ENCODE results near the gene GDPD5.

GDPD5 gene

DNA sequence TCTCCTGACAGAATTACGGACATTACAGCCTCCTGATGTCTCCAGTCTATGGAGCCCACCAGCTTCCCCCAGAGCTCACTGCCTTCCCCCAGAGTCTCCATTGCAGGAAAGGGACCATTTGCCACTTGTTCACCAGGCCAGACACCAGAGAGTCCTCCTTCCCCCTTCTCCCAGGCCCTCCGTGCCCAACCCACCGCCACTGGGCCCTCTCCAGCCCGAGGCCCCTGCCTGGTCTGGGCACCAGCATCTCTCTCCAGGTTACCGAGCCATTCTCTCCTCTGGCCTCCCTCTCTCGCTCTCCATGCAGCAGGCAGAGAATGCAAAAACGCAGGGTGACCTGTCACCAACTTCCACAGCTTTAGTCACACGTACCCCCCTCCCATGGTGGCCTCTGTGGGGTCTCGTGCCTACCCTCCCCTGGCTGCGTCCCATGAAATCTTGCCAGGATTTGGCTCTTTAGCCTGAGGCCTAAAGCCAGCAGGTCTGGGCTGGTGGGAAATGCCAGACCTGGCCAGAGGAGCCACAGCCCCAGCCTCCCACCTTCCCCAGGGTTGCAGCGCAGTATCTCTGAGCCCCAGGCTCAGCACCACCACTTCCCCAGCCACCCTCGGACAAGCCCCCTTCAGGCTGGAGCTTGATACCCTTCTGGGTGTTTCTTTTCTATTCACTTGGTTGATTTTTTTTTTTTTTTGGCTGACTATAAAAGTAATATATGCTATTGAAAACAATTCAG, 29.5 kb upstream of the GDPD5 start:
- Histone ChIP-seq H3K9me3 (ENCODE audit: control insufficient read depth, low read length) (no peaks in the 10 kb centered on the region), H3K4me3 (ENCODE audit: insufficient read depth in 1 of 2, low read depth in 1 of 2, low read length in 2 of 2) (peak overlapping the region in 1 of 2 experiments; percentile 49), H3K4me1 (ENCODE audit: control insufficient read depth, insufficient read depth, low read depth, low read length) (peaks cover 35% of the 10 kb centered on the region), H3K4me2 (ENCODE audit: low read length, poor library complexity, severe bottlenecking) (no peak overlapping the region), H4K8ac (ENCODE audit: low read length) (peak overlapping the region; percentile 99), H3K27me3 (ENCODE audit: control insufficient read depth in 1 of 2, insufficient read depth in 1 of 2, low read length in 2 of 2) (no peaks in the 10 kb centered on the region), H3K4ac (ENCODE audit: low read depth in 1 of 2, low read length in 2 of 2) (peak overlapping the region; percentile 82 to 98), H2AK5ac (ENCODE audit: low read length, severe bottlenecking) (peak overlapping the region; percentile 70), H3K9ac (ENCODE audit: low read length) (peak overlapping the region; percentile 81), H2BK12ac (ENCODE audit: low read length in 2 of 2) (peak overlapping the region; percentile 86 to 100), H3K27ac (ENCODE audit: low read length, poor library complexity, severe bottlenecking) (peak overlapping the region; percentile 35), H3K36me3 (ENCODE audit: control insufficient read depth in 1 of 2, insufficient read depth in 2 of 2, low read depth in 1 of 2, low read length in 2 of 2) (no peaks in the 10 kb centered on the region), H2AFZ (ENCODE audit: low read depth, low read length) (no peak overlapping the region), H4K91ac (ENCODE audit: low read length) (peak overlapping the region; percentile 99), H3K18ac (ENCODE audit: low read depth in 1 of 2, low read length in 2 of 2) (peak overlapping the region; percentile 82 to 97), H3K79me1 (replicated peaks; ENCODE audit: low read length, poor library complexity, severe bottlenecking) (no peaks in the 10 kb centered on the region), H2BK15ac (ENCODE audit: low read depth, poor library complexity, severe bottlenecking) (peak overlapping the region; percentile 98), H3K14ac (ENCODE audit: low read length in 2 of 2) (no peak overlapping the region), H2BK120ac (ENCODE audit: low read depth, low read length) (peak overlapping the region; percentile 88), H2BK5ac (ENCODE audit: low read depth, low read length, poor library complexity, severe bottlenecking) (no peak overlapping the region), H3K23ac (ENCODE audit: low read length in 2 of 2) (peak overlapping the region in 1 of 2 experiments; percentile 53)
- peak; percentile 10 for DNase-seq
- whole genome bisulfite sequencing, result 91% methylated on average over 10 of the region's 12 CpGs

DNA sequence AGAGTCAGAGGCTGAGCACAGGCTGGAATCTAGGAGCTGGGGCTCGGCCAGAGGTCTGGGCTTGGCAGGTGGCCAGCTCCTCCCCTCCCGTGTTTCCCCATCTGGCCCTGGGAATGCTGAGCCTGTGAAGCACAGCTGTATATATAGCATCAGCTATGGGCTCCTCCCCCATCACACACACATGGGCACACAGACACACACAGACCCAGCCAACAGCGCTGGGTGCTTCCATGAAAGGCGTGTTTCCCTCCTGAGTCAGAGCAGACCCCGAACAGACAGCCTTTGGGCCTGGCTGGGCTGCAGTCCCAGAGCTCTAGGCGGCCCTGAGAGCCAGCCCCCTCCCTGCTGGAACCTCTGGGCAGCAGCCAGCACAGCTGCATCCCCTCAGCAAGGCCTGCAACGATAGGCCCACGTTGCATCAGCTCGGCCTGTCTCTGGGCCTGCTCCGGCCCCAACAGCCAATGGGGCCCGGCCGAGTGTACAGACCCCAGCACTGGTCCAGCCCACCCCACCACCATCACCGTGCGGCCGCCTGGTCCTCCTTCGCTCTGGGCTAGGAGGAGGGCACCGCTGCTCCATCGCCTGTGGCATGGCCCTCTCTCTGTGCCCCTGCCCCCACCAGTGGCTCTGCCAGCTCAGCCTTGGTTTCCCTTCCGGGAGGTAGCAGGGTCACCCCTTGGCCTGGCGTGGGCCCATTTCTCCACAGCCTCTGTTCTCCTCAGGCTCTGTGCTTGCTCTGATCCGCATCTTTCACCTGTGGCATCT, 28.7 kb upstream of the GDPD5 start:
- Histone ChIP-seq H3K4me2 (ENCODE audit: low read length, poor library complexity, severe bottlenecking) (no peak overlapping the region), H3K4me3 (ENCODE audit: insufficient read depth in 1 of 2, low read depth in 1 of 2, low read length in 2 of 2) (peak overlapping the region in 1 of 2 experiments; percentile 49), H2AFZ (ENCODE audit: low read depth, low read length) (no peak overlapping the region), H4K91ac (ENCODE audit: low read length) (peak overlapping the region; percentile 99), H2BK120ac (ENCODE audit: low read depth, low read length) (peak overlapping the region; percentile 88), H3K18ac (ENCODE audit: low read depth in 1 of 2, low read length in 2 of 2) (peak overlapping the region; percentile 82 to 97), H3K36me3 (ENCODE audit: control insufficient read depth in 1 of 2, insufficient read depth in 2 of 2, low read depth in 1 of 2, low read length in 2 of 2) (no peaks in the 10 kb centered on the region), H3K14ac (ENCODE audit: low read length in 2 of 2) (peak overlapping the region in 1 of 2 experiments; percentile 8), H3K9me3 (ENCODE audit: control insufficient read depth, low read length) (no peaks in the 10 kb centered on the region), H3K4me1 (ENCODE audit: control insufficient read depth, insufficient read depth, low read depth, low read length) (peaks cover 34% of the 10 kb centered on the region), H2BK5ac (ENCODE audit: low read depth, low read length, poor library complexity, severe bottlenecking) (no peak overlapping the region), H3K9ac (ENCODE audit: low read length) (peak overlapping the region; percentile 81), H2BK15ac (ENCODE audit: low read depth, poor library complexity, severe bottlenecking) (peak overlapping the region; percentile 98), H2BK12ac (ENCODE audit: low read length in 2 of 2) (peak overlapping the region; percentile 86 to 100), H2AK5ac (ENCODE audit: low read length, severe bottlenecking) (peak overlapping the region; percentile 69), H4K8ac (ENCODE audit: low read length) (peak overlapping the region; percentile 99), H3K79me1 (replicated peaks; ENCODE audit: low read length, poor library complexity, severe bottlenecking) (no peaks in the 10 kb centered on the region), H3K23ac (ENCODE audit: low read length in 2 of 2) (peak overlapping the region in 1 of 2 experiments; percentile 10), H3K27me3 (ENCODE audit: control insufficient read depth in 1 of 2, insufficient read depth in 1 of 2, low read length in 2 of 2) (no peaks in the 10 kb centered on the region), H3K4ac (ENCODE audit: low read depth in 1 of 2, low read length in 2 of 2) (peak overlapping the region; percentile 82 to 98), H3K27ac (ENCODE audit: low read length, poor library complexity, severe bottlenecking) (peak overlapping the region; percentile 35)
- 34% methylated on average over 21 of the region's 21 CpGs for WGBS
- DNase-seq, result peak; percentile 100

DNA sequence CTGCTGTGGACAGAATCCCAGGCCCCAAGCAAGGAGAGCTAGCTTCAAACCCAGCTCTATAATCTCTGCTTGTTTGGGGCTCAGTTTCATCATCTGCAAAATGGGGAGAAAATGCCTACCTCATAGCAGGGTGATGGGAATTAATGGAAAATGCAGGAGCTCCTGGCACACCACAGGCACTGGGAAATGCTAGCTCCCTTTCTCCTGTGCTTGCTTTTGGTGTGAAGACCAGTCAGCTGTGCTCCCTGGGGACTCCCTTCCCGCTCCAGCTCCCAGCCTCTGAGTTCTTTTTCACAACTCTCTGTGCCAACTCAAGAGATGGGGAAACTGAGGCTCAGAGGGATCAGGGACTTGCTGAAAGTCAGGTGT, 28.1 kb upstream of the GDPD5 start:
- no peak overlapping the region for H2BK15ac ChIP-seq (ENCODE audit: low read depth, poor library complexity, severe bottlenecking)
- no CpG with 5 or more reads among the region's 1 CpG for WGBS
- no peaks in the 10 kb centered on the region for H3K27me3 ChIP-seq (ENCODE audit: control insufficient read depth in 1 of 2, insufficient read depth in 1 of 2, low read length in 2 of 2)
- no peak overlapping the region for H2AK5ac ChIP-seq (ENCODE audit: low read length, severe bottlenecking)
- peak overlapping the region; percentile 2 to 46 for H2BK12ac ChIP-seq (ENCODE audit: low read length in 2 of 2)
- no peak overlapping the region for H3K14ac ChIP-seq (ENCODE audit: low read length in 2 of 2)
- H3K9me3 ChIP-seq (ENCODE audit: control insufficient read depth, low read length), result no peaks in the 10 kb centered on the region
- peak overlapping the region; percentile 1 to 58 for H3K18ac ChIP-seq (ENCODE audit: low read depth in 1 of 2, low read length in 2 of 2)
- H3K4me2 ChIP-seq (ENCODE audit: low read length, poor library complexity, severe bottlenecking), result no peak overlapping the region
- no peak overlapping the region for H2AFZ ChIP-seq (ENCODE audit: low read depth, low read length)
- peak; percentile 18 for DNase-seq
- peak overlapping the region; percentile 46 for H2BK120ac ChIP-seq (ENCODE audit: low read depth, low read length)
- H3K23ac ChIP-seq (ENCODE audit: low read length in 2 of 2), result no peak overlapping the region
- no peaks in the 10 kb centered on the region for H3K79me1 ChIP-seq (replicated peaks; ENCODE audit: low read length, poor library complexity, severe bottlenecking)
- no peak overlapping the region for H3K4me3 ChIP-seq (ENCODE audit: insufficient read depth in 1 of 2, low read depth in 1 of 2, low read length in 2 of 2)
- H3K4ac ChIP-seq (ENCODE audit: low read depth in 1 of 2, low read length in 2 of 2), result peak overlapping the region in 1 of 2 experiments; percentile 22
- H2BK5ac ChIP-seq (ENCODE audit: low read depth, low read length, poor library complexity, severe bottlenecking), result no peak overlapping the region
- H3K9ac ChIP-seq (ENCODE audit: low read length), result peak overlapping the region; percentile 38
- no peak overlapping the region for H4K8ac ChIP-seq (ENCODE audit: low read length)
- no peak overlapping the region for H4K91ac ChIP-seq (ENCODE audit: low read length)
- no peak overlapping the region for H3K27ac ChIP-seq (ENCODE audit: low read length, poor library complexity, severe bottlenecking)
- H3K36me3 ChIP-seq (ENCODE audit: control insufficient read depth in 1 of 2, insufficient read depth in 2 of 2, low read depth in 1 of 2, low read length in 2 of 2), result no peaks in the 10 kb centered on the region
- H3K4me1 ChIP-seq (ENCODE audit: control insufficient read depth, insufficient read depth, low read depth, low read length), result peaks cover 30% of the 10 kb centered on the region

DNA sequence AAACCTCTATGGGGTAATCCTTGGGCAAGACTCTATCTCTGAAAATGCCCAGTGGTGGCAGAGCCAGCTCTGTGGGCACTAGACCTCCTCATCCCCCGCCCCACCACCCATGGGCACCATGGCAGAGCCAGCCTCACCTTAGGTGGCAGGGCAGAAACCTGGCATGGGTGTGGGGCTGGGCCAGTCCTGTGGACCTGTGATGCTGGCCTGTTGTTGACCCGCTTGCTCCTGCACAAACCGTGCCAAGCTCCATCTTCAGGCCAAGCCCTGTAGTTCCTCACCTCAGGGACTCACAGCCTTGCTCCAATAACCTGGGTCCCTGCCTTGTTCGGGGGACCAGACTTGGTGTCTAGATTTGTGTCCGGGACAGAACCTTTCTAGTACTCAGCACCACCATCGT, 27.4 kb upstream of the GDPD5 start:
- Histone ChIP-seq H2BK12ac (ENCODE audit: low read length in 2 of 2) (peak overlapping the region; percentile 2 to 93), H2BK120ac (ENCODE audit: low read depth, low read length) (peak overlapping the region; percentile 19), H3K27me3 (ENCODE audit: control insufficient read depth in 1 of 2, insufficient read depth in 1 of 2, low read length in 2 of 2) (no peaks in the 10 kb centered on the region), H2BK5ac (ENCODE audit: low read depth, low read length, poor library complexity, severe bottlenecking) (no peak overlapping the region), H2BK15ac (ENCODE audit: low read depth, poor library complexity, severe bottlenecking) (peak overlapping the region; percentile 62), H3K9me3 (ENCODE audit: control insufficient read depth, low read length) (no peaks in the 10 kb centered on the region), H4K91ac (ENCODE audit: low read length) (peak overlapping the region; percentile 87), H3K4me1 (ENCODE audit: control insufficient read depth, insufficient read depth, low read depth, low read length) (peaks cover 25% of the 10 kb centered on the region), H3K27ac (ENCODE audit: low read length, poor library complexity, severe bottlenecking) (no peak overlapping the region), H4K8ac (ENCODE audit: low read length) (peak overlapping the region; percentile 36), H3K18ac (ENCODE audit: low read depth in 1 of 2, low read length in 2 of 2) (peak overlapping the region; percentile 54 to 58), H3K14ac (ENCODE audit: low read length in 2 of 2) (peak overlapping the region in 1 of 2 experiments; percentile 9), H3K36me3 (ENCODE audit: control insufficient read depth in 1 of 2, insufficient read depth in 2 of 2, low read depth in 1 of 2, low read length in 2 of 2) (no peaks in the 10 kb centered on the region), H3K4me3 (ENCODE audit: insufficient read depth in 1 of 2, low read depth in 1 of 2, low read length in 2 of 2) (no peak overlapping the region), H2AK5ac (ENCODE audit: low read length, severe bottlenecking) (peak overlapping the region; percentile 15), H3K79me1 (replicated peaks; ENCODE audit: low read length, poor library complexity, severe bottlenecking) (no peaks in the 10 kb centered on the region), H3K9ac (ENCODE audit: low read length) (no peak overlapping the region), H3K4ac (ENCODE audit: low read depth in 1 of 2, low read length in 2 of 2) (peak overlapping the region; percentile 22 to 70), H3K23ac (ENCODE audit: low read length in 2 of 2) (no peak overlapping the region), H2AFZ (ENCODE audit: low read depth, low read length) (no peak overlapping the region), H3K4me2 (ENCODE audit: low read length, poor library complexity, severe bottlenecking) (no peak overlapping the region)
- WGBS, result 97% methylated on average over 6 of the region's 6 CpGs
- DNase-seq, result no peak
